T-helper 17 cell (primary cell): ENCODE data around the gene S100A10. TPM values are rescaled to one million over a fixed set of nuclear protein-coding genes. Genes with fewer than 3 reads are reported as not detected.

Experiments
- ATAC-seq: fragments of 150-1000 bp; cut with Tn5 transposase; 2 replicates; pipeline ENCODE4 v1.10.0; 2021; ENCODE audit warnings: mild to moderate bottlenecking, moderate library complexity
- DNase-seq, 3 donors: peaks; one replicate each; pipeline versions ENCODE4 v3.0.0 to v3.0.0-alpha.2; 2020 to 2021
- H3K9me3 ChIP-seq: one replicate; pipeline ENCODE4 v1.7.0; 2013; ENCODE audit warnings: low read length, mild to moderate bottlenecking; ENCODE audit not compliant: control insufficient read depth, poor library complexity, severe bottlenecking
- H3K27ac Mint-ChIP-seq: one replicate; pipeline ENCODE4 v1.8.0; 2022; ENCODE audit warnings: mild to moderate bottlenecking, moderate library complexity, mixed read lengths
- H3K27me3 Mint-ChIP-seq: one replicate; pipeline ENCODE4 v1.8.0; 2022; ENCODE audit warnings: mixed read lengths
- H3K36me3 Mint-ChIP-seq: one replicate; pipeline ENCODE4 v1.8.0; 2022; ENCODE audit warnings: low read depth, mixed read lengths
- H3K4me1 Mint-ChIP-seq: one replicate; pipeline ENCODE4 v1.8.0; 2022; ENCODE audit warnings: mild to moderate bottlenecking, mixed read lengths
- H3K4me3 Mint-ChIP-seq: one replicate; pipeline ENCODE4 v1.8.0; 2022; ENCODE audit warnings: mild to moderate bottlenecking, moderate library complexity, mixed read lengths
- total RNA-seq, 4 donors: library from RNA in 2 of 4; stranded (reverse) in 2 of 4; gene quantifications; one replicate each; pipeline ENCODE4 v1.2.3 and lab custom pipeline; 2022 to 2026

The S100A10 gene
- total RNA-seq, 2 donors from 2014 or later: 317 to 349 TPM

DNA sequence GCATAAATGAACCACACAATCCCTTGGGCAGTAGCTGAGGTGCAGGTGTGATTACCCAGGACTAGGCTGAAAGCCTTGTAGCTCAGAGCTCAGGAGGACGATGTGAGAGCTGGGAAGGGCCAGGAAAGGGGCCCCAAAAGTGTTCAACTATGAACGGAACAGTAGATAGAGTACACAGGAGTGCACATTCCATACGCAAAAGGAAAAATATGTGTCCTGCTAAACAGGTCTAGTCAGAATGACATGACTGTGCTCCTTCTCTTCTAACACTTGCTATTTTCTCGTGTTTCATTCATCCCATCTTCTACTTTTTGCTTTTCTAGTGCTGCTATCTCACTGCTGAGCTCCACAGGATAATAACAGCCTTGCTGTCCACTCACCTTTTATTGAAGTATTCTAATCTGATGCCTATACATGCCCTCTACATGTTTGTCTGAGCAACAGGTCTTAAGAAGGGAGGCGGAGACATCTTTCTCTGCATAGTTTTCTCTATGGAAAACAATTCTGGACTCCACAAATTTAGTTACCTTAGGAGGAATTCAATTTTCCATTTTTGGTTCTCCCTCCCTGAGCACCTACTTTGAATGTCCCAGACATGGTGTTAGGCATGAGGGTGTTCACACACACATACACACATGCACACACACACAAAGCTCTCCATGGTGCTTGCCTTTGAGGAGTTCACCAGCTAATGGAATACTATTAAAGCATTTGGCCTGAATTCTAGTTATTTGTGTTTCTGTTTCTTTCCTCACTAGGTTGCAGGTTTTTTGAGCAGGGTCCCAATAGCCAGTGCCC is 3.4 kb downstream of the S100A10 start:
- H3K27me3 Mint-ChIP-seq: no peaks in the 10 kb centered on the region
- H3K36me3 Mint-ChIP-seq: peaks cover 6% of the 10 kb centered on the region

GRCh38 chr1:151989211-151989862 is 4.3 kb downstream of the S100A10 start:
- Mint-ChIP-seq H3K36me3 (peaks cover 6% of the 10 kb centered on the region), H3K4me1 (peaks cover 60% of the 10 kb centered on the region), H3K4me3 (peak overlapping the region; percentile 31), H3K27me3 (no peaks in the 10 kb centered on the region), H3K27ac (peak overlapping the region; percentile 96)
- DNase-seq: no peak
- no peak for ATAC-seq
- no peaks in the 10 kb centered on the region for H3K9me3 ChIP-seq

More for the DNA sequence above, 3.4 kb downstream of the S100A10 start:
- no peaks in the 10 kb centered on the region for H3K9me3 ChIP-seq
- DNase-seq (no peak), ATAC-seq (no peak)
- H3K4me1 Mint-ChIP-seq: peaks cover 59% of the 10 kb centered on the region
- peak overlapping the region; percentile 96 for H3K27ac Mint-ChIP-seq
- H3K4me3 Mint-ChIP-seq: peak overlapping the region; percentile 65

- H3K27me3 Mint-ChIP-seq: no peaks in the 10 kb centered on the region
- H3K4me3 Mint-ChIP-seq: peak overlapping the region; percentile 21
- H3K36me3 Mint-ChIP-seq: peaks cover 6% of the 10 kb centered on the region
- H3K4me1 Mint-ChIP-seq: peaks cover 65% of the 10 kb centered on the region
- H3K27ac Mint-ChIP-seq: peak overlapping the region; percentile 96
- H3K9me3 ChIP-seq: no peaks in the 10 kb centered on the region
- ATAC-seq: no peak
- no peak for DNase-seq
Observed at GRCh38 chr1:151988405-151988923, 5.2 kb downstream of the S100A10 start.

GRCh38 chr1:151986501-151987190 is 7.0 kb downstream of the S100A10 start:
- Mint-ChIP-seq H3K36me3 (peaks cover 8% of the 10 kb centered on the region), H3K4me1 (peaks cover 53% of the 10 kb centered on the region), H3K4me3 (no peak overlapping the region), H3K27me3 (no peaks in the 10 kb centered on the region), H3K27ac (peak overlapping the region; percentile 21)
- H3K9me3 ChIP-seq: no peaks in the 10 kb centered on the region
- DNase-seq (no peak), ATAC-seq (no peak)

GRCh38 chr1:151985768-151986167 is 7.9 kb downstream of the S100A10 start:
- no peaks in the 10 kb centered on the region for H3K27me3 Mint-ChIP-seq
- no peaks in the 10 kb centered on the region for H3K9me3 ChIP-seq
- DNase-seq: no peak
- H3K4me3 Mint-ChIP-seq: no peak overlapping the region
- ATAC-seq: no peak
- peaks cover 50% of the 10 kb centered on the region for H3K4me1 Mint-ChIP-seq
- H3K36me3 Mint-ChIP-seq: peaks cover 9% of the 10 kb centered on the region
- H3K27ac Mint-ChIP-seq: no peak overlapping the region

DNA sequence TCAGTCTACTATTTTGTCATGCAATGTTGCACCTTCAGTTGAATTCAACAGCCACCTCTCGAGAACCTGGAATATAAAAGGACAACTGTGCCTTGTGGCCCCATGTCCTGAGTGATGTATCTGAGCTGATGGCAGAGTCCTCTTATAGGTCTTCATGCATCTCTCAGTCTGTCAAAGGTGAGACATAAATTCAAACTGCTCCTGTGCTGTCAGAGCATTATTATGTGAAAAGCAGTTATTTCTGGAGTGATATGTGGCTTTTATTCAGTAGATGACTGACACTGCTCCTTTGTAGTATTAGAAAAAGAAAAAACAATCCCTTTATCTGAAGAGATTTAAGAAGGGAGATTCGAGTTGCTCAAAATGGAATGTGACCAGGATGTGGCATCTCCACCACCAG is 8.4 kb downstream of the S100A10 start:
- no peak for DNase-seq
- Mint-ChIP-seq H3K27ac (no peak overlapping the region), H3K27me3 (no peaks in the 10 kb centered on the region), H3K36me3 (peaks cover 9% of the 10 kb centered on the region), H3K4me1 (peaks cover 47% of the 10 kb centered on the region), H3K4me3 (no peak overlapping the region)
- ATAC-seq: no peak
- no peaks in the 10 kb centered on the region for H3K9me3 ChIP-seq

DNA sequence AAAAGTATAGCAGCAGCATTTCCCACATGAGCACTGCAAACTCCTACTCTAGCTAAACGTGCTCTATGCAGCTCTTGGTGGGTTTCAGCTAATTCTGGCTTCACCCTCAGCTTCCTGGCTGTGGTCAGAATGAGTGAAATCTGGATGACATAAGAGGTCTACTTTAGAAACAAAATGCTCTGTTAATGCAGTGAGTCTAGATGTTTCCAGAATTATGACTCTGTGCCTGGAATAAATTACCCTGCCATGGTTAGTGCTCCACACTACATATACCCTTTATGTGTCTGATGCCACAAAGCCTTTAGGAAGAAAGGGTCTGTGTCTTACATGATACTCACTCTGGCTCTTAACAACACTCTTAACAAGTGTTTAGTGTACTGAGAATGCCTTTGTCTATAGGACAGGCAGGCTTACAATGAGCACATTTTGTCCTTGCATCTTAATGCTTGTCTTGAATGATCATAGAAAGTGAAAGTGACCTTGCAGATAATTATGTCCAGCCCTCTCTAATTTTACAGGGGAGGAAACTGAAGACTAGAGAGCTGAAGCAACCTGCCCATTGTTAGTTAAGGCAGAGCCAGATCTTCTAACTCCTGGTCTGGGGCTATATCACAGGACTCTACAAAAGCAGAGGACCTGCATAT is 9.2 kb downstream of the S100A10 start:
- H3K9me3 ChIP-seq: no peaks in the 10 kb centered on the region
- Mint-ChIP-seq H3K27me3 (no peaks in the 10 kb centered on the region), H3K4me1 (peaks cover 42% of the 10 kb centered on the region), H3K27ac (peak overlapping the region; percentile 47), H3K36me3 (peaks cover 7% of the 10 kb centered on the region), H3K4me3 (peak overlapping the region; percentile 12)
- peak; percentile 67 for ATAC-seq
- no peak for DNase-seq

DNA sequence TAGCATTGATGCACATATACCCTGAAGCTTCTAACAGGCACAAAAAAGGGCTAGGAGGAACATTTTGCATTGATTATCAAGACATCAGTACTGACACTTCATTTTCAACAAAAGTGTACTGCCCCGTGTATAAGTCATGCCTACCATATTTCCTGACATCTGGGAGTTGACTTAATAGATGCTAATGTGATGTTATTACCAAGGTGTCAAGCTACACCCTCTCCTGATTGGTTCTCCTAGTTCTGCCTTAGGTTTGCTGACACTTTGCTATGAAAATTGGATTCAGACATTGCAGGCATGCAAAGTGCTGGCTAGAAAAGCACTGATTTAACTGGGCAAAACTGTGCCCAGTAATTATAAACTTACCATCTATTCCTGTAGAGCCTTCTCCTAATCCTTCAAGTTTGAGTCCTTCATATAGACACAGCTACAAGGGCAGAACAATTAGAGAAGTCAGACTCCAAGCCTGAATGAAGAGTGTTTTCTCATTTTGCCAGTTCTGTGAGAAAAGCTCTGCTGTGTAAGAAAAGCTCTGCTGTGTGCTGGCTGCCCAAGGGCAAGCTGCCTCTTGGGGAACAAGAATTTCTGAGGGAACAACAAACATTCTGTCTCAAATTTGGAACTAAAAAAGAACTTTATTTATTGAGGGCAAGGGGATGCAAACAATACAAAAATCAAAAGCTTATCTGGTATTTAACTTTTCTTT is 11.2 kb downstream of the S100A10 start:
- H3K9me3 ChIP-seq: no peaks in the 10 kb centered on the region
- Mint-ChIP-seq H3K27me3 (no peaks in the 10 kb centered on the region), H3K4me1 (peaks cover 41% of the 10 kb centered on the region), H3K4me3 (peak overlapping the region; percentile 41), H3K27ac (peak overlapping the region; percentile 75), H3K36me3 (peaks cover 7% of the 10 kb centered on the region)
- no peak for DNase-seq
- ATAC-seq: no peak

DNA sequence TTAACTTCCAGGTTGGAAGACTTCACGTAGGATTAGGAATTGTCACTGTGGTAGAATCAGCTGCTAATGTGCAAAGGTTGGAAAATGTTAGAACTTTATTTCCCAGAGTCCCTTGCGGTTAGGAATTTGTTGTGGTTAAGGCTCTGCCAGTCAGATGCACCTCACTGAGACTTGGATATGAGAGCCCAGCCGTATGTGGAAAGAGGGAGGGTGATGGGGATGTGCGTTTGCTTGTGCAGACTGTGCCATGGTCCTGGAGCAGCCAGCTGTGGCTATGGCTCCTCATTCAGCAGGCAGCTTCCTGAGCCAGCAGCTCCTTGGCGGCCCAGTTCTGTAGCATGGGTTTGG is 12.5 kb downstream of the S100A10 start:
- Mint-ChIP-seq H3K36me3 (peaks cover 7% of the 10 kb centered on the region), H3K27me3 (no peaks in the 10 kb centered on the region), H3K4me1 (peaks cover 36% of the 10 kb centered on the region), H3K27ac (peak overlapping the region; percentile 41), H3K4me3 (no peak overlapping the region)
- no peak for DNase-seq
- ATAC-seq: no peak
- H3K9me3 ChIP-seq: no peaks in the 10 kb centered on the region

- H3K36me3 Mint-ChIP-seq: peaks cover 7% of the 10 kb centered on the region
- no peak for ATAC-seq
- no peak for DNase-seq
- H3K4me3 Mint-ChIP-seq: no peak overlapping the region
- H3K27ac Mint-ChIP-seq: peak overlapping the region; percentile 41
- no peaks in the 10 kb centered on the region for H3K9me3 ChIP-seq
- H3K4me1 Mint-ChIP-seq: peaks cover 36% of the 10 kb centered on the region
- H3K27me3 Mint-ChIP-seq: no peaks in the 10 kb centered on the region
Observed at GRCh38 chr1:151980287-151981177, 13.1 kb downstream of the S100A10 start.

- DNase-seq: no peak
- H3K4me3 Mint-ChIP-seq: peak overlapping the region; percentile 42
- no peaks in the 10 kb centered on the region for H3K9me3 ChIP-seq
- peaks cover 9% of the 10 kb centered on the region for H3K36me3 Mint-ChIP-seq
- H3K4me1 Mint-ChIP-seq: peaks cover 25% of the 10 kb centered on the region
- no peak overlapping the region for H3K27ac Mint-ChIP-seq
- peak; percentile 27 for ATAC-seq
- H3K27me3 Mint-ChIP-seq: no peaks in the 10 kb centered on the region
Observed at GRCh38 chr1:151978922-151979321, 14.7 kb downstream of the S100A10 start.
